Subcutaneous abdominal adipose tissue (tissue), 5 donors: ENCODE results near the gene PCLO.

Experiments
- H3K27ac ChIP-seq: one replicate; pipeline ENCODE4 v1.7.0; 2013; ENCODE audit warnings: low read depth, mild to moderate bottlenecking, inconsistent platforms, low read length, moderate library complexity
- H3K27me3 ChIP-seq, 5 donors: one replicate each; pipeline ENCODE4 v1.7.0; 2013; ENCODE audit warnings: low read length in 5 of 5, inconsistent platforms in 1 of 5; ENCODE audit not compliant: control insufficient read depth in 5 of 5, insufficient read depth in 4 of 5
- H3K36me3 ChIP-seq, 5 donors: one replicate each; pipeline ENCODE4 v1.7.0; 2013; ENCODE audit warnings: low read length in 5 of 5; ENCODE audit not compliant: control insufficient read depth in 5 of 5, insufficient read depth in 5 of 5
- H3K4me1 ChIP-seq, 5 donors: one replicate each; pipeline ENCODE4 v1.7.0; 2013; ENCODE audit warnings: low read length in 5 of 5, mild to moderate bottlenecking in 3 of 5, moderate library complexity in 1 of 5; ENCODE audit not compliant: control insufficient read depth in 5 of 5, insufficient read depth in 5 of 5
- H3K4me3 ChIP-seq, 5 donors: one replicate each; pipeline ENCODE4 v1.7.0; 2013; ENCODE audit warnings: low read length in 5 of 5, low read depth in 1 of 5
- H3K9ac ChIP-seq, 5 donors: one replicate each; pipeline ENCODE4 v1.7.0; 2013; ENCODE audit warnings: low read length in 5 of 5, mild to moderate bottlenecking in 4 of 5, moderate library complexity in 3 of 5
- H3K9me3 ChIP-seq, 5 donors: one replicate each; pipeline ENCODE4 v1.7.0; 2013; ENCODE audit warnings: low read length in 5 of 5; ENCODE audit not compliant: control insufficient read depth in 5 of 5
- donor health status: healthy.
- donor health status: healthy.
- donor health status: healthy.
- donor health status: healthy.
- donor health status: healthy.

PCLO gene

GRCh38 chr7:83142365-83142764 is 20.3 kb downstream of the PCLO start:
- no peaks in the 10 kb centered on the region for H3K36me3 ChIP-seq
- no peaks in the 10 kb centered on the region for H3K9me3 ChIP-seq
- no peak overlapping the region for H3K4me3 ChIP-seq
- no peak overlapping the region for H3K9ac ChIP-seq
- no peaks in the 10 kb centered on the region for H3K27me3 ChIP-seq
- H3K4me1 ChIP-seq: no peaks in the 10 kb centered on the region
- no peak overlapping the region for H3K27ac ChIP-seq

- Histone ChIP-seq H3K27ac (no peak overlapping the region), H3K4me3 (no peak overlapping the region), H3K4me1 (no peaks in the 10 kb centered on the region), H3K9ac (no peak overlapping the region), H3K9me3 (no peaks in the 10 kb centered on the region), H3K27me3 (no peaks in the 10 kb centered on the region), H3K36me3 (no peaks in the 10 kb centered on the region)
Observed at GRCh38 chr7:83141927-83142326, 20.8 kb downstream of the PCLO start.

GRCh38 chr7:83130623-83131545 is 31.8 kb downstream of the PCLO start:
- Histone ChIP-seq H3K9me3 (no peaks in the 10 kb centered on the region), H3K27me3 (no peaks in the 10 kb centered on the region), H3K27ac (no peak overlapping the region), H3K4me1 (peaks cover 0 to 9% (median 0%) of the 10 kb centered on the region in 5 donors), H3K4me3 (no peak overlapping the region), H3K9ac (no peak overlapping the region), H3K36me3 (no peaks in the 10 kb centered on the region)

GRCh38 chr7:83130191-83130590 is 32.5 kb downstream of the PCLO start:
- no peak overlapping the region for H3K4me3 ChIP-seq
- H3K27me3 ChIP-seq: no peaks in the 10 kb centered on the region
- peaks cover 0 to 9% (median 0%) of the 10 kb centered on the region in 5 donors for H3K4me1 ChIP-seq
- no peak overlapping the region for H3K9ac ChIP-seq
- no peaks in the 10 kb centered on the region for H3K9me3 ChIP-seq
- H3K36me3 ChIP-seq: no peaks in the 10 kb centered on the region
- no peak overlapping the region for H3K27ac ChIP-seq

GRCh38 chr7:83119494-83119893 is 43.2 kb downstream of the PCLO start:
- H3K27ac ChIP-seq: no peak overlapping the region
- peaks cover 0 to 12% (median 8%) of the 10 kb centered on the region in 5 donors for H3K9me3 ChIP-seq
- no peaks in the 10 kb centered on the region for H3K27me3 ChIP-seq
- H3K4me1 ChIP-seq: peaks cover 0 to 4% (median 0%) of the 10 kb centered on the region in 5 donors
- no peaks in the 10 kb centered on the region for H3K36me3 ChIP-seq
- no peak overlapping the region for H3K4me3 ChIP-seq
- H3K9ac ChIP-seq: no peak overlapping the region

GRCh38 chr7:83119026-83119382 is 43.7 kb downstream of the PCLO start:
- peaks cover 0 to 4% (median 0%) of the 10 kb centered on the region in 5 donors for H3K4me1 ChIP-seq
- H3K27me3 ChIP-seq: no peaks in the 10 kb centered on the region

GRCh38 chr7:83118347-83119025 is 44.2 kb downstream of the PCLO start:
- no peaks in the 10 kb centered on the region for H3K36me3 ChIP-seq
- no peak overlapping the region for H3K27ac ChIP-seq
- H3K27me3 ChIP-seq: no peaks in the 10 kb centered on the region
- H3K9ac ChIP-seq: no peak overlapping the region
- peaks cover 0 to 12% (median 5%) of the 10 kb centered on the region in 5 donors for H3K9me3 ChIP-seq
- H3K4me3 ChIP-seq: no peak overlapping the region
- H3K4me1 ChIP-seq: peaks cover 0 to 4% (median 0%) of the 10 kb centered on the region in 5 donors

More at GRCh38 chr7:83119026-83119382, 43.7 kb downstream of the PCLO start:
- peaks cover 0 to 12% (median 5%) of the 10 kb centered on the region in 5 donors for H3K9me3 ChIP-seq
- H3K4me3 ChIP-seq: no peak overlapping the region
- H3K36me3 ChIP-seq: no peaks in the 10 kb centered on the region
- no peak overlapping the region for H3K9ac ChIP-seq
- no peak overlapping the region for H3K27ac ChIP-seq

- no peaks in the 10 kb centered on the region for H3K36me3 ChIP-seq
- no peaks in the 10 kb centered on the region for H3K27me3 ChIP-seq
- no peak overlapping the region for H3K27ac ChIP-seq
- no peak overlapping the region for H3K9ac ChIP-seq
- H3K9me3 ChIP-seq: peaks cover 0 to 9% (median 4%) of the 10 kb centered on the region in 5 donors
- H3K4me3 ChIP-seq: no peak overlapping the region
- H3K4me1 ChIP-seq: peaks cover 0 to 4% (median 0%) of the 10 kb centered on the region in 5 donors
Observed at GRCh38 chr7:83117466-83117865, 45.2 kb downstream of the PCLO start.

- Histone ChIP-seq H3K27me3 (no peaks in the 10 kb centered on the region), H3K9ac (no peak overlapping the region), H3K4me1 (peaks cover 0 to 4% (median 0%) of the 10 kb centered on the region in 5 donors), H3K4me3 (no peak overlapping the region), H3K36me3 (no peaks in the 10 kb centered on the region), H3K27ac (no peak overlapping the region), H3K9me3 (no peaks in the 10 kb centered on the region)
Observed at GRCh38 chr7:83111391-83111790, 51.3 kb downstream of the PCLO start.

- Histone ChIP-seq H3K27ac (no peak overlapping the region), H3K4me1 (peaks cover 0 to 12% (median 0%) of the 10 kb centered on the region in 5 donors), H3K27me3 (no peaks in the 10 kb centered on the region), H3K9ac (no peak overlapping the region), H3K4me3 (no peak overlapping the region), H3K36me3 (no peaks in the 10 kb centered on the region), H3K9me3 (no peaks in the 10 kb centered on the region)
Observed at GRCh38 chr7:83109352-83109751, 53.3 kb downstream of the PCLO start.
